Fibroblast of lung (primary cell): ENCODE data around the gene RMND1. TPM values are rescaled to one million over a fixed set of nuclear protein-coding genes. Genes with fewer than 3 reads are reported as not detected.

Experiments
- DNase-seq, 2 donors: peaks; one replicate each; pipeline versions ENCODE4 v3.0.0 to v3.0.0-alpha.2; 2010; ENCODE audit warnings: low read depth in 2 of 2
- H2AFZ ChIP-seq: 2 replicates; pipeline ENCODE4 v1.5.1; 2012; ENCODE audit warnings: low read length, control low read depth, inconsistent platforms
- H3K27ac ChIP-seq: 2 replicates; pipeline ENCODE4 v1.5.1; 2011; ENCODE audit warnings: low read length, control low read depth; ENCODE audit not compliant: insufficient read depth
- H3K27me3 ChIP-seq: 2 replicates; pipeline ENCODE4 v1.5.1; 2011; ENCODE audit warnings: mild to moderate bottlenecking, low read length; ENCODE audit not compliant: control insufficient read depth, insufficient read depth
- H3K36me3 ChIP-seq: 2 replicates; pipeline ENCODE4 v1.5.1; 2011; ENCODE audit warnings: low read length; ENCODE audit not compliant: control insufficient read depth, insufficient read depth
- H3K4me1 ChIP-seq: 2 replicates; pipeline ENCODE4 v1.5.1; 2011; ENCODE audit warnings: low read length; ENCODE audit not compliant: control insufficient read depth, insufficient read depth; ENCODE audit errors: extremely low read depth
- H3K4me2 ChIP-seq: 2 replicates; pipeline ENCODE4 v1.5.1; 2011; ENCODE audit warnings: low read length, control low read depth; ENCODE audit not compliant: insufficient read depth; ENCODE audit errors: extremely low read depth
- H3K4me3 ChIP-seq, 4 experiments: fragments of 200-600 bp in 1 of 4; sonication (generic) in 1 of 4; replicated peaks in 1 of 4; 2 replicates each; pipeline ENCODE4 v1.5.1; 2011 to 2016; ENCODE audit warnings: low read length in 4 of 4, low read depth in 3 of 4, mild to moderate bottlenecking in 3 of 4, control low read depth in 2 of 4, inconsistent platforms in 1 of 4, mixed read lengths in 1 of 4; ENCODE audit not compliant: insufficient read depth in 1 of 4; ENCODE audit errors: control extremely low read depth in 1 of 4
- H3K79me2 ChIP-seq: 2 replicates; pipeline ENCODE4 v1.5.1; 2012; ENCODE audit warnings: mild to moderate bottlenecking, low read length, inconsistent platforms; ENCODE audit not compliant: control insufficient read depth, insufficient read depth
- H3K9ac ChIP-seq: 2 replicates; pipeline ENCODE4 v1.5.1; 2011; ENCODE audit warnings: mild to moderate bottlenecking, low read length, control low read depth; ENCODE audit not compliant: insufficient read depth
- H3K9me3 ChIP-seq: 2 replicates; pipeline ENCODE4 v1.5.1; 2012; ENCODE audit warnings: low read depth, low read length; ENCODE audit not compliant: control insufficient read depth, insufficient read depth
- H4K20me1 ChIP-seq: 2 replicates; pipeline ENCODE4 v1.5.1; 2011; ENCODE audit warnings: low read length; ENCODE audit not compliant: control insufficient read depth, insufficient read depth; ENCODE audit errors: extremely low read depth
- EZH2 ChIP-seq: IDR thresholded peaks from 2 replicates; pipeline ENCODE4 v1.5.1; 2012; ENCODE audit warnings: low read length, control low read depth, mild to moderate bottlenecking; ENCODE audit errors: missing control alignments
- polyA plus RNA-seq, 2 donors: library from polyadenylated mRNA; depleted of rRNA in 1 of 2; stranded (reverse) in 1 of 2; unstranded in 1 of 2; fragments of >200 nt; gene quantifications; 2 replicates each; pipeline ENCODE4 v1.2.1, GENCODE V29; 2011 to 2012; ENCODE audit warnings: missing spikeins in 1 of 2
- total RNA-seq: library from RNA; depleted of rRNA; stranded (reverse); fragments of >200 nt; gene quantifications from 2 replicates; pipeline ENCODE4 v1.2.1, GENCODE V29; 2014
- TF ChIP-seq, protein P1 (sequence below), 2 donors: IDR thresholded peaks in 1 of 2; conservative IDR thresholded peaks in 1 of 2; 1 replicate in 1 of 2; 2 replicates in 1 of 2; pipeline ENCODE4 v1.5.1; 2011 to 2012; ENCODE audit warnings: low read length in 2 of 2, control low read depth in 1 of 2, inconsistent platforms in 1 of 2, low read depth in 1 of 2, mild to moderate bottlenecking in 1 of 2

The RMND1 gene
- total and polyA plus RNA-seq, 2 donors (not counting 1 experiment from before 2014, with no cell fraction given), result 21.5 to 58.3 TPM

GRCh38 chr6:151428093-151428735 lies 23.7 kb downstream of the RMND1 start:
- no peak overlapping the region for H3K4me3 ChIP-seq
- no peaks in the 10 kb centered on the region for H3K4me1 ChIP-seq
- H3K79me2 ChIP-seq, result no peaks in the 10 kb centered on the region
- no peaks in the 10 kb centered on the region for H3K9me3 ChIP-seq
- H3K9ac ChIP-seq, result no peak overlapping the region
- DNase-seq, result no peak
- H3K4me2 ChIP-seq, result no peak overlapping the region
- H4K20me1 ChIP-seq, result no peaks in the 10 kb centered on the region
- TF ChIP-seq, protein P1, sequence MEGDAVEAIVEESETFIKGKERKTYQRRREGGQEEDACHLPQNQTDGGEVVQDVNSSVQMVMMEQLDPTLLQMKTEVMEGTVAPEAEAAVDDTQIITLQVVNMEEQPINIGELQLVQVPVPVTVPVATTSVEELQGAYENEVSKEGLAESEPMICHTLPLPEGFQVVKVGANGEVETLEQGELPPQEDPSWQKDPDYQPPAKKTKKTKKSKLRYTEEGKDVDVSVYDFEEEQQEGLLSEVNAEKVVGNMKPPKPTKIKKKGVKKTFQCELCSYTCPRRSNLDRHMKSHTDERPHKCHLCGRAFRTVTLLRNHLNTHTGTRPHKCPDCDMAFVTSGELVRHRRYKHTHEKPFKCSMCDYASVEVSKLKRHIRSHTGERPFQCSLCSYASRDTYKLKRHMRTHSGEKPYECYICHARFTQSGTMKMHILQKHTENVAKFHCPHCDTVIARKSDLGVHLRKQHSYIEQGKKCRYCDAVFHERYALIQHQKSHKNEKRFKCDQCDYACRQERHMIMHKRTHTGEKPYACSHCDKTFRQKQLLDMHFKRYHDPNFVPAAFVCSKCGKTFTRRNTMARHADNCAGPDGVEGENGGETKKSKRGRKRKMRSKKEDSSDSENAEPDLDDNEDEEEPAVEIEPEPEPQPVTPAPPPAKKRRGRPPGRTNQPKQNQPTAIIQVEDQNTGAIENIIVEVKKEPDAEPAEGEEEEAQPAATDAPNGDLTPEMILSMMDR (conservative IDR thresholded peaks at IDR 0.05 in 1 of 2, IDR thresholded peaks at IDR 0.05 in 1 of 2; ENCODE audit: low read depth in 1 of 2, low read length in 2 of 2), result no peak
- no peak for TF ChIP-seq EZH2
- H3K36me3 ChIP-seq, result peaks cover 2% of the 10 kb centered on the region
- no peaks in the 10 kb centered on the region for H3K27me3 ChIP-seq
- H3K27ac ChIP-seq, result no peak overlapping the region
- no peak overlapping the region for H2AFZ ChIP-seq

DNA sequence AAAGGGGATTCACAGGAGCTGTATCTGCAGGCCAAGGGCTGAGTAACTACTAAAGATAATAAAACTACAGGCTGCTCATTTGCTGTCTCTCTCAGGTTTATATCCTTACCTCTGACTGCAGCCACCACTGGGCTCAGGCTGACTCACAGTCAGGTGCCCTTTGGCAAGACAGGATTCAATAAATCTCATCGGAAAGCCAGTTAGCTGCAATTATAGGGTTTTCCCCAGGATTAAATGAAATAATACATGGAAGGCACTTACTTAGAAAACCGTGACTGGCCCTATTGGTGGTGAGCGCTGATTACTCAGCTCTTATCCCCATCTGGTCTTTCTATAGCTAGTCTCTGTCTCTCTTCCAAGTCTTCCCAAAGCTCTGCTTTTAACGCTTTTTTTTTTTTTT lies 26.4 kb downstream of the RMND1 start:
- DNase-seq, result no peak
- no peak overlapping the region for H3K4me2 ChIP-seq
- no peak overlapping the region for H3K4me3 ChIP-seq
- no peak for TF ChIP-seq EZH2
- TF ChIP-seq, protein P1 (conservative IDR thresholded peaks at IDR 0.05 in 1 of 2, IDR thresholded peaks at IDR 0.05 in 1 of 2; ENCODE audit: low read depth in 1 of 2, low read length in 2 of 2), result no peak
- H3K36me3 ChIP-seq, result peaks cover 2% of the 10 kb centered on the region
- H4K20me1 ChIP-seq, result no peaks in the 10 kb centered on the region
- H2AFZ ChIP-seq, result no peak overlapping the region
- no peaks in the 10 kb centered on the region for H3K9me3 ChIP-seq
- H3K4me1 ChIP-seq, result no peaks in the 10 kb centered on the region
- no peak overlapping the region for H3K9ac ChIP-seq
- no peak overlapping the region for H3K27ac ChIP-seq
- no peaks in the 10 kb centered on the region for H3K27me3 ChIP-seq
- H3K79me2 ChIP-seq, result no peaks in the 10 kb centered on the region

DNA sequence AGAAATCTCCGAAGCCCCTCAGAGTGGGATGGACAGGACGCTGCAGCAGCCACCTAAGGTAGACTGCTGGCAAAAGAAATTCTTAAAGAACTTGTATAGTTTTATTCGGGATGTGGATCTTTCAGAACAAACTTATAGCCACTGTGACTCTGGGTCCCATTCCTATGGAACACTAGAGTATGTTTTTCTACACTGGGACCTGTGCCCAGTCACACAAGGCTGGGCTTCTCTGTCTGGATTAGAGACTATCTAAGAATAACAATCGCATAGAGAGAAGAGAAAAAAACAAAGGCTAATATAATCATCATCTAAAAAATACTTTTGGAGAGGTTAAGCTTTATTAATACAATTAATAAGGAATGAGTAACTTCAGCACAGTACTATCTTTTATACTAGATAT lies 28.9 kb downstream of the RMND1 start:
- Histone ChIP-seq H3K27ac (no peak overlapping the region), H3K79me2 (no peaks in the 10 kb centered on the region), H3K9me3 (no peaks in the 10 kb centered on the region), H3K9ac (no peak overlapping the region), H2AFZ (no peak overlapping the region), H3K36me3 (no peaks in the 10 kb centered on the region), H4K20me1 (no peaks in the 10 kb centered on the region), H3K27me3 (no peaks in the 10 kb centered on the region), H3K4me2 (no peak overlapping the region), H3K4me1 (no peaks in the 10 kb centered on the region), H3K4me3 (no peak overlapping the region)
- no peak for DNase-seq
- TF ChIP-seq, protein P1 (conservative IDR thresholded peaks at IDR 0.05 in 1 of 2, IDR thresholded peaks at IDR 0.05 in 1 of 2; ENCODE audit: low read depth in 1 of 2, low read length in 2 of 2), result no peak
- TF ChIP-seq EZH2, result no peak
